NCI-H2196 treated with DMSO at 0.1 percent for 48 hours (cell line): Measurements from ENCODE around the gene EXOC3L2.

Experiments used
- DNase-seq: peaks from one replicate; lab custom pipeline; 2025; ENCODE audit not compliant: unreplicated experiment; lab: John Stamatoyannopoulos, UW

The EXOC3L2 gene

GRCh38 chr19:45222724-45223123 is 22.5 kb downstream of the EXOC3L2 start:
- no peak for DNase-seq

DNA sequence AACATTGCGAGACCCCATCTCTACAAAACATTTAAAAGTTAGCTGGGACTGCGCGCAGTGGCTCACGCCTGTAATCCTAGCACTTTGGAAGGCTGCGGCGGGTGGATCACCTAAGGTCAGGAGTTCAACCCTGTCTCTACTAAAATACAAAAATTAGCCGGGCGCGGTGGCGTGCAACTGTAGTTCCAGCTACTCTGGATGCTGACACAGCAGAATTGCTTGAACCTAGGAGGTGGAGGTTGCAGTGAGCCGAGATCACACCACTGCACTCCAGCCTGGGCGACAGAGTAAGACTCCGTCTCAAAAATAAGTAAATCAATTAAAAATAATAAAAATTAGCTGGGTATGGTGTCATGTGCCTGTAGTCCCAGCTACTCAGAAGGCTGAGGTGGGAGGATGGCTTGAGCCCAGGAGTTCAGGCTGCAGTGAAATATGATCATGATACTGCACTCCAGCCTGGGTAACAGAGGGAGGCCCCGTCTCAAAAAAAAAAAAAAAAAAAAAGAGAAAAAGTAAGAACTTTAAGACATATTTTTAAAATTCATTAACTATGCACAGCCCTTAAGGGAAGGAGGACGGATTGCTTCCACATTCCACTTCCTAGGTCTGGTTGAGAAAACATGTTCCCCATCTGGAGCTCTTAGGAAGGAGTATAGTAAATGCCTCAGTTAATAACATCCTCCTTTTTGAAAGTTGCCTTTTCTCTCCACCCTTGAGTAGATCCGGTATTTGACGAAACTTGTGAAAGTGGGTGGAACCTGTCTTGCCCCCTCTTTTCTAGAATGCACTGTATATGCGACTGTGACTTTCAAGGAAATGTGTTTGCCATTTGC is 26.1 kb downstream of the EXOC3L2 start:
- no peak for DNase-seq

DNA sequence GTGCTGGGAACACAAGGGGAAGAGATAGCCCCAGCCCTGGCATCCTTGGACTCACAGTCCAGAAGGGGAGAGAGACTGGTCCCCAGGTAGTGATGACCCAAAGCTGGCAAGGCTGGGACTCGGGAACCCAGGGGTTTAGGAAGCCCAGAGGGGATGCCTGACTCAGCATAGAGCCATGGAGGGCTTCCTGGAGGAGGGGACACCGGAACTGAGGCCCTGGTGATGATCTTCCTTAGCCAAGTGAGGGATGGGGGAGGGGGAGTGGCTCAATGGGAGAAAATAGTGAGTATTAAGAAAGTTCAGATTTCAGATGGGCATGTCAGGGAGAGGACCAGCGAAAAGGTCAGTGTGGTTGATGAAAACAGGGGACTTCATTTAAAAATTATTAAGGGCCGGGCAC is 26.8 kb downstream of the EXOC3L2 start:
- no peak for DNase-seq

DNA sequence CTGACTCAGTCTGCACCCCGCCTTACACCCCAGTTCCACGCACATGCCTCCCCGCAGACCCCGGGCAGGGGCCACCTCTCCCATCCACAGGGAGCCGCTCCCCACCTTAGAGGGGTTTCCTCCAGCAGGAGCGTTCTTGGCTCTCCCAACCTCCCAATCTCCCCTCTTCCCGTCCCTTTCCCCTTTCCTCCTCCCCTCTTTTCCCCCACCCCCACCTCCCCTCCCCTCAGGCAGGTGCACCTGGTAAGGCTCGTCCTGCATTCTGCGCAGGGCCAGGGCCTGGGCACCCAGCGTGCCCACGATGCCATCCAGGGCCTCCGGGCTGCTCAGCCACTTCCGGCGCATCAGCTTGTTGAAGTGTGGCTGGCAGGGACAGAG is 27.3 kb downstream of the EXOC3L2 start:
- no peak for DNase-seq

GRCh38 chr19:45217193-45217956 is 27.8 kb downstream of the EXOC3L2 start:
- no peak for DNase-seq

GRCh38 chr19:45216667-45217066 is 28.5 kb downstream of the EXOC3L2 start:
- DNase-seq, result no peak

DNA sequence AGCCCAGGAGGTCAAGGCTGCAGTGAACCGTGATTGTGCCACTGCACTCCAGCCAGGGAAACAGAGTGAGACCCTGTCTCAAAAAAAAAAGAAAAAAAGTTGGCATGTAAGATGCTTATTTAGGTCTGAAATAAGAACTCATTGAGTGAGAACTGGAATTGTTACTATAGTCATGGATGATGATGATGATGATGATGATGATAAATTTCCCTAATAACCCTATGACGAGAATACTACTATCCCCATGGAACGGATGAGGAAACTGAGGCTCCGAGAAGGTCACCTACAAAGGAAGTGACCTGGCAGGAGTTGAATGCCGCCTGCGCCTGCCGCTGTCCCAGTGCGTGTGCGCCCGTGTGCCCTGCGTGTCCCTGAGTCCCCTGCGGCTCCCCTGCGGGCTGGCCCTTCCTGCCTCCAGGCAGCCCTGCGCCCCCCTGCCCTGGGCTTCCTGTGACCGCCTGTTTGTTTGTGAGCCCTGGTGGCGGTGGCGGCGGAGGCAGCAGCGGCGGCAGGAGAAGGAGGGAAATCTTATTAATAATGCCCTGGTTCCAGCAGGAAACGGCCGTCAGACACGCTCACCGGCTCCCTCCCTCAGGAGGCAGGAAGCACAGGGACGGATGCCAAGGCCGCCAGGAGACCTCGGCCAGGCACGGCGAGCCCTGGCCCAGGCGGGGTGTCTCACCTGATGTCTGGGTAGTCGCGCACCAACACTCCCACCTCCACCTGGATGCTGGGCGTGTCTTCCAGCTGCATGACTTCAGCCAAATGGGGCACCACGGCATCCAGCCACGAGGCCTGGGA is 29.6 kb downstream of the EXOC3L2 start:
- peak; percentile 17 for DNase-seq

GRCh38 chr19:45213031-45213430 is 32.2 kb downstream of the EXOC3L2 start:
- no peak for DNase-seq

DNA sequence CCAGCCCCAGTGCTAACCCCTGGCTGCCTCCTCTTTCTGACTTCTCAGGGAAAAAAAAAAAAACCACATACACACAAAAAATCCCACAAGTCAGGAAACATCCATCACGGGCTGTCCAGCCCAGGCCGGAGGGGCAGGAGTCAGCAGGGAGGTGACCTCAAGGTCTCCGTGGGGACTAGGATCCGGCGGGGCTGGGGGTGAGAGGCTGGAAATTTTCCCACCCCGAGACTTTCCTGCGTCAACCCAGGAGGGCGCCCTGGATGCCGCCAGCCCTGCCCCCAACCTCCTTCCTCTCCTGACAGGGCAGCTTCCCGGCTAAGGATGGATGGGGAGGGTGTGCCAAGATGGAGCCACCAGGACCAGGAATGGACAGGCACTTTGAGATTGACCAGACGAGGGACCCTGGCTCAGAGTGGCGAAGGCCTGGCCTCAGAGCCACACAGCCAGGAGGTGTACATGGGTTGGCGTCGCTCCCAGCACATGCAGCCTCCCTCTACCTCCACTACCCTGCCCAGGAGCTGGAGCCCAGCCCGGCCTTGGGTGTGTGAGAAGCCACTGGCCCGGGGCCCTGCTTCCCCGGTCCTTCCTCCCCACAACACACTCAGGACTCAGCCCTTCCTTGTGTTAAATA is 33.3 kb downstream of the EXOC3L2 start:
- no peak for DNase-seq

DNA sequence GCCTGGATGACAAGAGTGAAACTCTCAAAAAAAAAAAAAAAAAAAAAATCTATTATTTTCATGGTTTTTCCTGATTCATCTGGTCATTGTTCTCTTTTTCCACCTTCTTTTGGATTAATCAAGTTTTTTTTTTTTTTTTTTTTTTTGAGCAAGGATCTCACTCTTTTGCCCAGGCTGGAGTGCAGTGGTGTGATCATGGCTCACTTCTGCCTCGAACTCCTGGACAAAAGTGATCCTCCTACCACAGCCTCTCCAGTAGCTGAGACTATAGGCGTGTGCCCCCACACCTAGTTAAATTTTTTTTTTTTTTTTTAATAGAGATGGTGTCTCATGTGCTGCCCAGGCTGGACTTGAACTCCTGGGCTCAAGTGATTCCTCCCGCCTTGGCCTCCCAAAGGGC is 38.9 kb downstream of the EXOC3L2 start:
- DNase-seq, result no peak

GRCh38 chr19:45205810-45206209 is 39.4 kb downstream of the EXOC3L2 start:
- no peak for DNase-seq

GRCh38 chr19:45202637-45203036 is 42.6 kb downstream of the EXOC3L2 start:
- DNase-seq, result no peak

DNA sequence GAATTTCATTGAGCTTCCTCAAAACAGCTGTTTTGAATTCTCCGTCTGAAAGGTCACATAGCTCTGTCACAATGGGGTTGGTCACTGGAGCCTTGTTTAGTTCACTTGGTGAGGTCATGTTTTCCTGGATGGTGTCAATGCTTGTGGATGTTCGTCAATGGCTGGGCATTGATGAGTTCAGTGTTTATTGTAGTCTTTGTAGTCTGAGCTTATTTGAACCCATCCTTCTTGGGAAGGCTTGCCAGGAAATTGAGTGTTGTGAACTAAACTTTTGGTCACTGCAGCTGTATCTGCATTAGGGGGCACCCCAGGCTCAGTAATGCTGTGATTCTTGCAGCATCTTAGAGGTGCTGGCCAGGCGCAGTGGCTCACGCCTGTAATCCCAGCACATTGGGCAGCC is 44.6 kb downstream of the EXOC3L2 start:
- DNase-seq, result no peak

- DNase-seq, result no peak
Measured at GRCh38 chr19:45195764-45196163, 49.4 kb downstream of the EXOC3L2 start.

- no peak for DNase-seq
Measured at GRCh38 chr19:45191375-45191774, 53.8 kb downstream of the EXOC3L2 start.

- no peak for DNase-seq
Measured at GRCh38 chr19:45189971-45190370, 55.2 kb downstream of the EXOC3L2 start.

DNA sequence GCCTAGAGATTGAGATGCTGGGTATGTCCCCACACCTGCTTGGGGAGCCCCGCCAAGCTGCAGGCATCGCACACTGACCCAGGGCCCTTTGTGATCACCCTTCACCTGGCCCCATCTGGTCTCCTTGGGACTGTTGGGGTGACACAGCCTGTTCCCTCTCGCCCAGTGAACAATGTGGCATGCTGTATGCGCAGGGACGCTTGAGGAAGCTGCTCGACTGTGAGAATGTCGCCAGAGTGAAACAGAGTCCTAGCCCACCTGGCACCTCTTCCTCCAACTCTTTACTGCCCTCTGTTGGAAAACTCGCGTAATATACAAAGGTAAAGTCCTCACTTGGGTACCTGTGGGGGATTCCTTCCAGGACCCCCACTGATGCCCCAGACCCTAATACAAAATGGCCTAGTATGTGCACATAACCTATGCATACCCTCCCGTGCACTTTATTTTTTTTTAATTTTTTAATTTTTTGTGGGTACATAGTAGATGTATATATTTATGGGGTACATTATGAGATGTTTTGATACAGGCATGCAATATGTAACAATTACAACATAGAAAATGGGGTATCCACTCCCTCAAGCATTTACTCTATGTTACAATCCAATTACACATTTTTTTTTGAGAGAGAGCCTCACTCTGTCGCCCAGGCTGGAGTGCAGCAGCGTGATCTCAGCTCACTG is 57.6 kb downstream of the EXOC3L2 start:
- no peak for DNase-seq

- DNase-seq, result no peak
Measured at GRCh38 chr19:45186509-45187334, 58.5 kb downstream of the EXOC3L2 start.

- no peak for DNase-seq
Measured at GRCh38 chr19:45184115-45184514, 61.1 kb downstream of the EXOC3L2 start.

DNA sequence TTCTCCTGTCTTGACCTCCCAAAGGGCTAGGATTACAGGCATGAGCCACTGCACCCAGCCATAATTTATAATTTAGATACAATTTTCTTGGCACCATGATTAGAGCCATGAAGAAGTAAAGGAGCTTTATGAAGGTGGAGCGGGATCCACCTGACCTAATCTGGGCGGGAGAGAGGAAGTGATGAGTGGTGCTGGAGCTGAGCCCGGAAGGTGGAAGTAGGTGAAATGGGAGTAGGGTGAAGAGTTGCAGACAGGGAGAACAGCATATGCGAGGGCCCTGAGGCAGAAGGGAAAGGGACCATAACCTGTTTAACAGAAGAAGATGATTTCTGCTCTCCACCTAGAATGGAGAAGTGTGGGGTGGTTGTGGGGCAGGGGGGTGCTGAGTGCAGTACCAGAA is 62.4 kb downstream of the EXOC3L2 start:
- no peak for DNase-seq
